ENCODE measurements around the gene ABCG1.

Gene ABCG1

DNA sequence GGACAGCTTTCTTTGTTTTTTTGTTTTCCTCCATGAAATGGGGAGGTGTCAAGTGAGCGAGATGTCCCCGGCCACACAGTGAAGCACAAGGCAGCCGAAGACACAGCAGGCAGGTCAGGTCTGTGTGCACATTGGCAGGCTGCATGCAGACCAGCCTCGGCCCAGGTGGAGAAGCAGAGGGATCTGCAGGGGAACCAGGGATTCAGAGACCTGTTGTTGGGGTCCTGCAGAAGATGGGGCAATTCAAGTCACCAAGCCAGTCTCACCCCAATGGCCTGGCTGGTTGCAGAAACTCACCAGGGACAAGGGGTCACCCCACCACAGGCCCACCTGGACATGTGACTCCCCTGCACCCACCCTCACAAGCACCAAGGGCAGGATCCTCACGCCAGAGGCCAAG, 4.0 kb upstream of the ABCG1 start:
- DNase-seq = no peak

DNA sequence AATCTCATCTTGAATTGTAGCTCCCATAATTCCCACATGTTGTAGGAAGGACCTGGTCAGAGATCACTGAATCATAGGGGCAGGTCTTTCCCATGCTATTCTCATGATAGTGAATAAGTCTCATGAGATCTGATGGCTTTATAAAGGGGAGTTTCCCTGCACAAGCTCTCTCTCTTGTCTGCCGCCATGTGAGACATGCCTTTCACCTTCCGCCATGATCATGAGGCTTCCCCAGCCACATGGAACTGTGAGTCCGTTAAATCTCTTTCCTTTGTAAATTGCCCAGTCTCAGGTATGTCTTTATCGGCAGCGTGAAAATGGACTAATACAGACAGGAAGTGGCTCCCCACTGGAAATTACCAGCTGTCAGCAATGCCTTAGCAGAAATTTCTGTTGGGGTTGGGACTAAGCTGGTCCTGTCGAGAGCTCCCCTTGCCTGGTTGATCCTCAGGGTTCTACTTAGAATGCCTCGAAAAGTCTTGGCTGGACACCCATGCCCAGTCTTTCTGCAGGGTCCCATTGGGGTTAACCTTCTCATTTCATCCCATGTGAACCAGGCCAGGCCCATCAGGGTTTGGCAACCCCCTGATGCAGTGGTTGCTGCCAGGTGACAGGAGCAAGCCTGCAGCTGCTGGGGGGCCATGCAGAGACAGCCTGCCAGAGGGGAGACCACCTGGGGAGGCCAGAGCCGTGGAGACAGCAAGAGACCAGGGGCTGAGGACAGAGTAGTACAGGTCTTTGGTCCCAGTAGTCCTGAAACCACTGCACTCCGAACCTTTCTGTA, 2.8 kb upstream of the ABCG1 start:
- no peak for DNase-seq

GRCh38 chr21:42216726-42217572, 2.0 kb upstream of the ABCG1 start:
- no peak for DNase-seq

GRCh38 chr21:42219606-42220137, 732 bp downstream of the ABCG1 start:
- DNase-seq = no peak

DNA sequence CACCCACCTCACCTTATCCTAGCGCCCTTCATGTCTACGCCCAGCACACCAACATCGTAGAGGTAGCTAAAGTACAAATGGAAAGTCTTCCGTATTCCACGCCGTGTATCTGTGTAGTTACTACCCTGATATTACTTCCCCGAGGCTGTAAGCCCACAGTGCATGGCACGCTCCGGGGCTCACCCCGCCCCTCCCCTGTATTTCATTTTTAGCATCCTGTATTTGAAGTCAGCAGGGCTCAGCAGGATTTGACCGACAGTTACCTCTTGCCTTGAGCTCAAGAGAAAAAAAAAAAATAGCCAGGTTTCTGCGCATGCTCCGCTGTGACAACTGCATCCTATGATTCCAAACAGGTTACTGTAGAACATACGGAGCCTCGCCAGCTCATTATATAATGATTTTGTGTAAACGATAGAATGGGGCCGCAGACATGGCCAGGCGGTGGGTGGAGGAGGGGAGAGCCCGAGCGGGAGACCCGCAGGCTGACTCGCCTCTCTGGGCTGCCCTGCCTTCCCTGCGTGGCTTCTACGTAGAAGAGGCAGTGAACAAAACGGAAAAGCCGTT, 1.3 kb downstream of the ABCG1 start:
- DNase-seq = peak; percentile 22

GRCh38 chr21:42221581-42222345, 2.8 kb downstream of the ABCG1 start:
- no peak for DNase-seq

GRCh38 chr21:42222386-42222785, 3.4 kb downstream of the ABCG1 start:
- DNase-seq = no peak

DNA sequence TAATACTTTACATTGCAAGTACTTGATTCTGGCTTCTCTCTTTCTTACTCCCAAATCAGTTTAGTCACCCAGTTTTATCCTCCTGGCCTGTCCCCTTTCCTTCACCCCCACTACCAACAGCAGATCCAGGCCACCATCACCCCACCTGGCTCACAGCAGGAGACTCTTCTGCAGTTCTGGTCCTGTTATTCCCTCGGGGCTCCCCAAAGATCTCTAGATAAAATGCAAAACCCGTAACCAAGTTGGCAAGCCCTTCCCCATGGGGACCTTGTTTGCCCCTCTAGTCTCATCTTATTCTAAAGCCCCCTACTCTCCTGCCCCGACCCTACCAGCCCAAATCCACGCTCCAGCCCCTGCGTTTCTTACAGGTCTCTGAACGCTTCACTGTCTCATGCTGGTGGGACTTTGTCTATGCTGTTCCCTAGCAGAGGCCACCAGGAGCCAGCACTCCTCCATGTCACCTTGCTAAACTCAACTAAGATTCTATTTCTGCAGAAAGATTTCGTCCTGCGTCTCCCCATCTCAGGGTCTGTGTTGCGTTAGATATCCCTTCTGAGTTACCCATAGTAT, 4.0 kb downstream of the ABCG1 start:
- DNase-seq = no peak

GRCh38 chr21:42223826-42224575, 5.1 kb downstream of the ABCG1 start:
- DNase-seq = no peak

DNA sequence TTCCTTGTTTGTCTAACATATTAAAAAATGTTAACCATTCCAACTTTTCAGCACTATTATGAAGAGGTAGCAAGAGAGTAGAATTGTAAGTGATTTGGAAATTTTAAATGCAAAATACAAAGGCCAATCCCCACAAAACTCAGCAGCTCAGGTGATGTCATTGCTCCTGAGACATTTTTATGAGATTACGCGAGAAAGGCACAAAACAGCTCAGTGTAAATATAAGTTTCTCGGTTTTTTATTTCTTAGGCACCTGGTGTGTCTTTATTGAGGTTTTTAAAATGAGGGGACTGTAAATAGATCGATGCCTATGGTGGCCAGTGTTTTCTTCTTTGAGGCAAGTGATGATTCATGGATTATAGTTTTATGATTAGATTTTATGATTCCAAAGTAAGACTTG, 6.1 kb downstream of the ABCG1 start:
- no peak for DNase-seq

GRCh38 chr21:42225571-42226155, 6.7 kb downstream of the ABCG1 start:
- no peak for DNase-seq

DNA sequence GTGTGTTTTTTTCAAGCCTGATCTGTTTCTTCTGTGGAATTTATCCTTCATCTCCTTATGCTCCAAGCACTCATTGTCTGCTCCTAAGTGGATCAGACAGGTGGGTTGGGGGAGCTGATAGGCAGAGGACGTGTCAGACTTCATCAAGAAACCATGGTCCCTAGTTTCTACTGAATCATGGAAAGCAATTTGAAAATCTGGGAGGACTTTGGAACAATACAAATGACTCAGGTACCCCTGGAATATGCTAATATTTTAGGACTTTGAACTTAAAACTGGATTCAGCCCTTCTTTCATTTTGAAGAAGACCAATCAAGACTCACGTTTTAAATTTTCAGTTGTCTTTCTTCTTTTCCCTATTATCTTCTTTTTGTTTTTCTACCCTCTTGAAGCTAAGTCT, 7.7 kb downstream of the ABCG1 start:
- no peak for DNase-seq

- DNase-seq = no peak
Measured at GRCh38 chr21:42227909-42228708, 9.2 kb downstream of the ABCG1 start.

- DNase-seq = no peak
Measured at GRCh38 chr21:42228709-42229220, 9.8 kb downstream of the ABCG1 start.

DNA sequence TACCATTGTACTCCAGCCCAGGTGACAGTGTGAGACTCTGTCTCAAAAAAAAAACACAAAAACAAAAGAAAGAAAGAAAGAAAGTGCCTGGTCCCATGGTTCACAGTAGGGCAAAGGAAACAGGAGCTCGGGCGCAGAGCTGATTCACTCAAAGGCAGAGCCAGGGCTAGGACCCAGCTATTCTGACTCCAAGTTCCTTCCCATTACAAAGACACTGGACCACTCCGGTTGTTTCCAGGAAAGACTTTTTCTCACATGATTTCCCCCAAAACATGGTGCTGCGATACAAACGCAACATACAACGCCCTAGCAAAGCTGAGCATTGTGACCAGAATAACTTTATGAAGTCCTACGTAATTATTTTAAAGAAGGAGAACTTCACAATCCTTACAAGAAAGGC, 10.7 kb downstream of the ABCG1 start:
- no peak for DNase-seq

GRCh38 chr21:42230178-42230577, 11.2 kb downstream of the ABCG1 start:
- DNase-seq = no peak

DNA sequence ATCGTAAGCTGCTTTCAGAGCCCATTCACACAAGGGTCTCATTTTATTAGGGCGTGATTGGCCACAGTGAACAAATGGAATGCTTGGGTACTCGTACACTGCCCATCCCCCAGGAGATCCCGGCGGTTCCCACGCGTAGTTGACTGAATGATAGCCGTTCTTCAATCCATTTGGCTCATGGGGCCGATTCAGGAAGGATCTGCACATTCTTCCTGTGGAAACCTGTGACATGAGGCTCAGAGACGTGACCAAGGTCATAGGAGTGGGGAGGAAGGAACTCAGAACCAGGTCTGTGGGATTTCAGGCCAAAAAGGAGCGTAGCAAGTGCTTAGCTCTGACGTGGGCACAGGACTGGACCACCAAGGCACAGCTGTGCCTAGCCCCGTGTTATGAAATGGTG, 11.7 kb downstream of the ABCG1 start:
- DNase-seq = no peak

DNA sequence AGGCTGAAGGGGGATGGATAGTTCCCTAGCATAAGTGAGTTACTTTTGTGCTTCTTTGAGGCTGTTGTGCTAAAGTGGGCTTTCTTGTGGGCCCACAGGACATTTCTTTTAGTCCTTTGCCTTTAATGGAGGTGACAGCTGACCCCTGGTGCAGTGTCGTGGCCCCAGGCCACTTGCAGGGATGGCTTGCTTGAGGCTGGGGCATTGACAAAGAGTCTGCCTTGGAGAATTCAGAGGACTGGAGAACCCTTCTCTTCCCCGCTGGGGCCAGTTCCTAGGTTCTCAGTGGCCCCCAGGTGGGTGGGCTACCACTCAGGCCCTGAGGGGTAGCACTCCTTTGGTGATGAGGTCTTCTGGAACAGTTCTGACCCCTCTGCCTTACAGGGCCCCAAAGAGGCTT, 12.8 kb downstream of the ABCG1 start:
- DNase-seq = no peak

DNA sequence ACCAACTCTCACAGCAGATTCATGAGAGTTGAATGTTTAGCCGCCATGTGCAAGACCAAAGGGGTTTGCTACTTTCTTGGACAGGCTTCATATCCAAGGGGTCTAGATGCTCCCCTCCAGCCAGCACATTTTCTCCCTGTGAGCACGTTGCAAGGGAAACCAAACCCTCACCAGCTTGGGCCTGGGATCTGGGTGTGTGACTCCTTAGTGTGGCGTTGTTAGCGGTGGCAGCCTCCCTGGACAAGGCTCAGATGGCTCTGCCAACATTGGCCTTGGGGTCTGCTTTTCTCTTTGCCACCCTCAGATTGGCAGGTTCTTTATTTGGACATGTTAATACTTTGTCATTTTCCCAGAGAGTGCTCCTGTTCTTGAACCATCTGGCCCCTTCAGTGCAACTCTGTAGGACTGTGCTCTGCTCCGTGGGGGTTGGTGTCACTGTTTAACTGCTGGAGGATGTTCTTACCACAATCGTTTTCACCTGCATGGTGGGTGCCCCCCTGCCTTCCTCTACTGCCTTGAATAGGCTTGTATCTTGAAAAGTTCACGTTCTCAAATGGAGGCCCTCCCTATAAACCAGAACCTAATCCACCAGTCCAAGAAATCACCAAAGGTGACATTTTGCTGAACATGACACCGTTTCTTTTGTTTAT, 13.4 kb downstream of the ABCG1 start:
- DNase-seq = no peak
